H1 (cell line): Measurements from ENCODE around the gene ARHGAP8. TPM values are rescaled to one million over a fixed set of nuclear protein-coding genes. Genes with fewer than 3 reads are reported as not detected.

Source experiments
- CTCF ChIA-PET: fragments of 300-600 bp; sonication (Branson Sonifier 250); formaldehyde crosslinking; loops from one replicate; lab custom pipeline; 2021; ENCODE audit not compliant: partially characterized antibody; lab: Charles Lee
- POLR2A ChIA-PET: fragments of 300-600 bp; sonication (Branson Sonifier 250); formaldehyde crosslinking; loops from one replicate; lab custom pipeline; 2021; ENCODE audit warnings: inconsistent platforms; ENCODE audit not compliant: partially characterized antibody; lab: Charles Lee
- DNase-seq, 2 experiments: peaks; one replicate each; pipeline versions ENCODE4 v3.0.0 to v3.0.0-alpha.2; 2010 to 2022; ENCODE audit warnings: low spot score in 2 of 2, low read depth in 1 of 2, mixed read lengths in 1 of 2
- FAIRE-seq: peaks from 2 replicates; lab custom pipeline; 2011; peaks lifted over from hg19 to GRCh38; lab: Jason Lieb, UNC
- H2AFZ ChIP-seq: 2 replicates; pipeline ENCODE4 v1.8.1; 2012; ENCODE audit warnings: low read length, inconsistent platforms
- H2AK5ac ChIP-seq: 2 replicates; pipeline ENCODE4 v1.6.1; 2013; ENCODE audit warnings: low read depth, low read length
- H2BK120ac ChIP-seq: replicated peaks from 2 replicates; pipeline ENCODE3; 2013; ENCODE audit warnings: low read depth, low read length, inconsistent platforms
- H2BK12ac ChIP-seq: 2 replicates; pipeline ENCODE4 v1.6.1; 2013; ENCODE audit warnings: low read depth, low read length
- H2BK15ac ChIP-seq: 2 replicates; pipeline ENCODE4 v1.6.1; 2013; ENCODE audit warnings: low read length
- H2BK20ac ChIP-seq: 2 replicates; pipeline ENCODE4 v1.6.1; 2013; ENCODE audit warnings: low read length
- H2BK5ac ChIP-seq: 2 replicates; pipeline ENCODE4 v1.6.1; 2013; ENCODE audit warnings: low read depth, low read length
- H3K14ac ChIP-seq: 2 replicates; pipeline ENCODE4 v1.6.1; 2013; ENCODE audit warnings: inconsistent platforms; ENCODE audit not compliant: insufficient read length
- H3K18ac ChIP-seq: 2 replicates; pipeline ENCODE4 v1.6.1; 2013; ENCODE audit warnings: low read length; ENCODE audit errors: extremely low read depth
- H3K23ac ChIP-seq: 2 replicates; pipeline ENCODE4 v1.6.1; 2013; ENCODE audit warnings: inconsistent platforms; ENCODE audit not compliant: insufficient read length
- H3K23me2 ChIP-seq: 2 replicates; pipeline ENCODE4 v1.6.1; 2013; ENCODE audit warnings: low read depth, low read length
- H3K27ac ChIP-seq: 2 replicates; pipeline ENCODE4 v1.6.1; 2011; ENCODE audit warnings: low read depth, low read length, inconsistent platforms
- H3K27me3 ChIP-seq, 4 experiments: replicated peaks in 1 of 4; 1 replicate in 1 of 4; 2 replicates in 3 of 4; pipeline versions ENCODE4 v1.6.1 to v1.8.1; 2011 to 2013; ENCODE audit warnings: low read length in 3 of 4, mild to moderate bottlenecking in 3 of 4, inconsistent platforms in 2 of 4, mixed read lengths in 2 of 4, moderate library complexity in 1 of 4; ENCODE audit not compliant: control insufficient read depth in 3 of 4, insufficient read depth in 3 of 4; ENCODE audit errors: extremely low read depth in 1 of 4
- H3K36me3 ChIP-seq, 4 experiments: 2 replicates each; pipeline versions ENCODE4 v1.6.1 to v1.8.1; 2011 to 2013; ENCODE audit warnings: mild to moderate bottlenecking in 4 of 4, low read length in 3 of 4, moderate library complexity in 2 of 4, control low read depth in 1 of 4, inconsistent platforms in 1 of 4; ENCODE audit not compliant: insufficient read depth in 4 of 4, control insufficient read depth in 2 of 4
- H3K4ac ChIP-seq: replicated peaks from 2 replicates; pipeline ENCODE3; 2013; ENCODE audit warnings: low read length, low read depth, mixed read lengths, inconsistent platforms; ENCODE audit not compliant: insufficient read length
- H3K4me1 ChIP-seq, 4 experiments: replicated peaks in 1 of 4; 1 replicate in 1 of 4; 2 replicates in 3 of 4; pipeline versions ENCODE4 v1.6.1 to v1.8.1; 2011 to 2013; ENCODE audit warnings: low read length in 3 of 4, inconsistent platforms in 2 of 4, mixed read lengths in 1 of 4; ENCODE audit not compliant: insufficient read depth in 4 of 4, control insufficient read depth in 3 of 4
- H3K4me2 ChIP-seq, 2 experiments: 2 replicates each; pipeline versions ENCODE4 v1.6.1 to v1.8.1; 2011 to 2013; ENCODE audit warnings: low read depth in 2 of 2, low read length in 2 of 2, control low read depth in 1 of 2, inconsistent platforms in 1 of 2, mild to moderate bottlenecking in 1 of 2; ENCODE audit not compliant: insufficient read depth in 1 of 2
- H3K4me3 ChIP-seq, 4 experiments: fragments of 200-600, 300-600 bp in 1 of 4; sonication (generic), shearing (Covaris generic), sonication (Bioruptor Twin) in 1 of 4; 2 replicates each; pipeline versions ENCODE4 v1.5.1 to v1.8.1; 2011 to 2016; ENCODE audit warnings: low read length in 4 of 4, low read depth in 3 of 4, control low read depth in 2 of 4, inconsistent platforms in 2 of 4, mild to moderate bottlenecking in 2 of 4, mixed read lengths in 1 of 4, moderate library complexity in 1 of 4; ENCODE audit not compliant: insufficient read depth in 2 of 4; ENCODE audit errors: extremely low read depth in 1 of 4
- H3K56ac ChIP-seq: replicated peaks from 2 replicates; pipeline ENCODE3; 2013; ENCODE audit warnings: low read depth, mild to moderate bottlenecking, mixed read lengths, low read length, inconsistent platforms; ENCODE audit not compliant: insufficient read length
- H3K79me1 ChIP-seq: 2 replicates; pipeline ENCODE4 v1.6.1; 2013; ENCODE audit warnings: low read depth, low read length, control low read depth
- H3K79me2 ChIP-seq, 2 experiments: 2 replicates each; pipeline versions ENCODE4 v1.6.1 to v1.8.1; 2012 to 2013; ENCODE audit warnings: low read length in 2 of 2, mild to moderate bottlenecking in 2 of 2, inconsistent platforms in 1 of 2; ENCODE audit not compliant: insufficient read depth in 2 of 2, control insufficient read depth in 1 of 2
- H3K9ac ChIP-seq, 4 experiments: replicated peaks in 1 of 4; 1 replicate in 1 of 4; 2 replicates in 3 of 4; pipeline versions ENCODE4 v1.6.1 to v1.8.1; 2011 to 2013; ENCODE audit warnings: low read depth in 3 of 4, low read length in 3 of 4, control low read depth in 2 of 4, mild to moderate bottlenecking in 2 of 4, moderate library complexity in 2 of 4, inconsistent platforms in 1 of 4; ENCODE audit errors: extremely low read depth in 1 of 4
- H3K9me3 ChIP-seq, 2 experiments: 2 replicates each; pipeline versions ENCODE4 v1.6.1 to v1.8.1; 2012 to 2013; ENCODE audit warnings: mild to moderate bottlenecking in 2 of 2, moderate library complexity in 2 of 2, control low read depth in 1 of 2, inconsistent platforms in 1 of 2, low read depth in 1 of 2, low read length in 1 of 2, mixed read lengths in 1 of 2; ENCODE audit not compliant: insufficient read depth in 2 of 2
- H4K20me1 ChIP-seq, 2 experiments: replicated peaks in 1 of 2; 2 replicates each; pipeline versions ENCODE3 to v1.8.1; 2011 to 2013; ENCODE audit warnings: inconsistent platforms in 2 of 2, low read length in 2 of 2, mild to moderate bottlenecking in 1 of 2; ENCODE audit not compliant: insufficient read depth in 2 of 2, control insufficient read depth in 1 of 2
- H4K5ac ChIP-seq: 2 replicates; pipeline ENCODE4 v1.6.1; 2013; ENCODE audit warnings: low read length, low read depth, mixed read lengths, inconsistent platforms; ENCODE audit not compliant: insufficient read length
- H4K8ac ChIP-seq: 2 replicates; pipeline ENCODE4 v1.8.0; 2013; ENCODE audit warnings: mild to moderate bottlenecking, moderate library complexity, low read length, inconsistent platforms; ENCODE audit not compliant: insufficient read depth; ENCODE audit errors: extremely low read depth
- H4K91ac ChIP-seq: replicated peaks from 2 replicates; pipeline ENCODE3; 2013; ENCODE audit warnings: low read length, mixed read lengths, inconsistent platforms; ENCODE audit not compliant: insufficient read length
- ATF2 ChIP-seq: IDR thresholded peaks from 2 replicates; pipeline ENCODE4 v1.6.1; 2012; ENCODE audit warnings: low read length, inconsistent platforms
- CBX5 ChIP-seq: fragments of 300-800, 300-1000 bp; sonication (generic); IDR thresholded peaks from 2 replicates; pipeline ENCODE4 v1.7.1; 2016; ENCODE audit warnings: antibody characterized with exemption, low read length, low read depth
- JUN ChIP-seq: IDR thresholded peaks from 2 replicates; pipeline ENCODE4 v1.6.1; 2011; ENCODE audit warnings: low read depth, mild to moderate bottlenecking, improper control_type of control experiment, low read length
- NRF1 ChIP-seq: IDR thresholded peaks from 2 replicates; pipeline ENCODE4 v1.6.1; 2011; ENCODE audit warnings: mild to moderate bottlenecking, low read depth, low read length, improper control_type of control experiment
- SP4 ChIP-seq: IDR thresholded peaks from 2 replicates; pipeline ENCODE4 v1.6.1; 2012; ENCODE audit warnings: low read length, inconsistent platforms
- ZNF274 ChIP-seq: IDR thresholded peaks from 2 replicates; pipeline ENCODE4 v1.7.0; 2012; ENCODE audit warnings: low read length, borderline replicate concordance; ENCODE audit errors: extremely low read depth
- WGBS, 2 experiments: shearing (Covaris generic) in 1 of 2; methylation state at CpG; one replicate each; pipeline versions ENCODE4 v1.1.6 to v1.1.7; 2013 to 2015; ENCODE audit warnings: low lambda C conversion rate in 2 of 2, mixed read lengths in 2 of 2, inconsistent platforms in 1 of 2, low coverage in 1 of 2, missing lambda C conversion rate in 1 of 2; ENCODE audit not compliant: insufficient replicate concordance in 2 of 2, insufficient coverage in 1 of 2, insufficient read length in 1 of 2; ENCODE audit errors: extremely low coverage in 1 of 2, missing lambda C conversion rate in 1 of 2; 5-methylcytosine and 5-hydroxymethylcytosine counted together
- polyA plus RNA-seq, 7 experiments: library from polyadenylated mRNA; depleted of rRNA in 3 of 7; stranded (reverse) in 5 of 7; unstranded in 2 of 7; fragments of >200 nt in 5 of 7; fragments of 200-250 nt in 2 of 7; gene quantifications; 1 replicate in 5 of 7; 2 replicates in 1 of 7; 4 replicates in 1 of 7; pipeline versions ENCODE4 v1.2.1 to v1.2.3, GENCODE V29; 2011 to 2013; ENCODE audit warnings: missing spikeins in 2 of 7, mixed read lengths in 2 of 7
- total RNA-seq: library from RNA; stranded (reverse); fragmentation: NEBNext Ultra II Directional; extraction: Animal tissue kit (Norgen Biotek cat#: 25700); gene quantifications from 2 replicates; pipeline ENCODE4 v1.2.1, GENCODE V29; 2021

ARHGAP8 gene
- total and polyA plus RNA-seq, 2 of the 8 experiments (the other 6 are each of a cell fraction or from before 2014, with no cell fraction given), result 35.6 to 47.7 TPM

GRCh38 chr22:44736581-44737405, 15.6 kb upstream of the ARHGAP8 start:
- no peak for TF ChIP-seq SP4
- no peak for TF ChIP-seq CBX5
- no peak for TF ChIP-seq NRF1
- TF ChIP-seq ATF2, result no peak
- no peak for TF ChIP-seq JUN
- TF ChIP-seq ZNF274, result no peak
- TF ChIP-seq, all 59 proteins: peak for 0
- Histone ChIP-seq H3K27ac (no peak overlapping the region), H3K4me1 (peaks cover 0 to 19% (median 12%) of the 10 kb centered on the region in 4 experiments; a peak in 5 of 7 replicates), H3K23ac (no peak overlapping the region), H3K4me3 (no peak overlapping the region), H2BK5ac (peak overlapping the region; percentile 20; the same call in 1 of the 2 replicates), H4K8ac (no peak overlapping the region), H3K56ac (no peak overlapping the region), H3K9me3 (no peaks in the 10 kb centered on the region), H3K27me3 (no peaks in the 10 kb centered on the region; a peak in 1 of 7 replicates), H4K20me1 (peaks cover 0 to 14% of the 10 kb centered on the region in 2 experiments), H3K36me3 (no peaks in the 10 kb centered on the region), H2BK120ac (no peak overlapping the region), H4K91ac (no peak overlapping the region), H3K79me2 (no peaks in the 10 kb centered on the region), H2AFZ (no peak overlapping the region), H2AK5ac (no peak overlapping the region), H2BK20ac (no peak overlapping the region), H3K4ac (no peak overlapping the region), H2BK12ac (no peak overlapping the region), H3K79me1 (no peaks in the 10 kb centered on the region), H3K14ac (no peak overlapping the region), H3K23me2 (no peaks in the 10 kb centered on the region), H2BK15ac (peak overlapping the region; percentile 18; the same call in 1 of the 2 replicates), H3K9ac (no peak overlapping the region), H3K18ac (no peak overlapping the region), H4K5ac (no peak overlapping the region), H3K4me2 (no peak overlapping the region)
- DNase-seq (peak in 1 of 2 experiments; percentile 55), FAIRE-seq (no peak)
- POLR2A ChIA-PET, result interaction anchor here (0.5 to 1.2 kb wide), 2 partner anchors 16 to 110 kb away, joined by 4 read pairs; partner anchors contain the start of gene ARHGAP8
- CTCF ChIA-PET, result interaction anchor here (0.6 to 9.3 kb wide), 15 partner anchors 9 to 1518 kb away, joined by 3 to 102 read pairs (median 4); partner anchors contain the start of gene ARHGAP8
- 96% methylated on average over 25 of the region's 52 CpGs; no CpG with 5 or more reads in 1 of the 2 experiments for WGBS, 2 experiments
